Prostate gland (tissue), 2 donors: ENCODE measurements around the gene KRT12.

Experiments used
- POLR2A ChIP-seq: fragments of 450-650 bp; IDR thresholded peaks from one replicate; pipeline ENCODE4 v1.6.1; 2016; ENCODE audit warnings: antibody characterized with exemption, mild to moderate bottlenecking
- POLR2AphosphoS5 ChIP-seq: sonication (generic); formaldehyde crosslinking; IDR thresholded peaks from one replicate; pipeline ENCODE4 v1.6.1; 2017; ENCODE audit warnings: antibody characterized with exemption
- TF ChIP-seq, protein P1 (sequence below), 4 experiments: fragments of 200-600 bp in 2 of 4; fragments of 450-650 bp in 2 of 4; sonication (generic) in 2 of 4; IDR thresholded peaks; 1 replicate in 3 of 4; 2 replicates in 1 of 4; pipeline ENCODE4 v1.5.1; 2016 to 2019; ENCODE audit warnings: antibody characterized with exemption in 4 of 4, mild to moderate bottlenecking in 2 of 4, moderate library complexity in 2 of 4

DNA sequence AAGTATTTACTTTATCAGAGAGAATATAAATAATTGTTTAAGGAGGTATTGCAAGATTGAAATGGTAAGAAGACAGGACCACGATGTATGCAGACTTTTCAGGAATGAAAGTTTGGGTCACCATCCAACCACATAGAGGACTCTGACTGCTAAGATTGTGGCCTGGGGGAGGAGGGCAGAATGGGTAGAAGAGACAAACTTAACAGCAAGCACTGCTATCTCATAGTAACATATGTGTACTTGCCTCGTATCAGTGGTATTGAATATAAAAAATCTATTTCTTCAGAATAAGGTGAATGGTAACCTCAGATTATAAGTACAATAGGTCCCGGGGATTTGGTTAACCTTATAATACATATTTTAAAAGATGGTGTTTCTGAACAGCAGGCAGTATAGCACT lies 50.5 kb downstream of the KRT12 start:
- TF ChIP-seq, protein P1, sequence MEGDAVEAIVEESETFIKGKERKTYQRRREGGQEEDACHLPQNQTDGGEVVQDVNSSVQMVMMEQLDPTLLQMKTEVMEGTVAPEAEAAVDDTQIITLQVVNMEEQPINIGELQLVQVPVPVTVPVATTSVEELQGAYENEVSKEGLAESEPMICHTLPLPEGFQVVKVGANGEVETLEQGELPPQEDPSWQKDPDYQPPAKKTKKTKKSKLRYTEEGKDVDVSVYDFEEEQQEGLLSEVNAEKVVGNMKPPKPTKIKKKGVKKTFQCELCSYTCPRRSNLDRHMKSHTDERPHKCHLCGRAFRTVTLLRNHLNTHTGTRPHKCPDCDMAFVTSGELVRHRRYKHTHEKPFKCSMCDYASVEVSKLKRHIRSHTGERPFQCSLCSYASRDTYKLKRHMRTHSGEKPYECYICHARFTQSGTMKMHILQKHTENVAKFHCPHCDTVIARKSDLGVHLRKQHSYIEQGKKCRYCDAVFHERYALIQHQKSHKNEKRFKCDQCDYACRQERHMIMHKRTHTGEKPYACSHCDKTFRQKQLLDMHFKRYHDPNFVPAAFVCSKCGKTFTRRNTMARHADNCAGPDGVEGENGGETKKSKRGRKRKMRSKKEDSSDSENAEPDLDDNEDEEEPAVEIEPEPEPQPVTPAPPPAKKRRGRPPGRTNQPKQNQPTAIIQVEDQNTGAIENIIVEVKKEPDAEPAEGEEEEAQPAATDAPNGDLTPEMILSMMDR (IDR thresholded peaks at IDR 0.05), result no peak
- TF ChIP-seq POLR2AphosphoS5 (no peak), POLR2A (no peak)
